ENCODE data around the gene MRPL48. TPM values are rescaled to one million over a fixed set of nuclear protein-coding genes. Genes with fewer than 3 reads are reported as not detected.

MRPL48 gene
- 10 to 100 TPM; 24.9 to 28.4 TPM for total RNA-seq
- polyA plus RNA-seq = 10 to 100 TPM; 73.7 to 85.1 TPM

DNA sequence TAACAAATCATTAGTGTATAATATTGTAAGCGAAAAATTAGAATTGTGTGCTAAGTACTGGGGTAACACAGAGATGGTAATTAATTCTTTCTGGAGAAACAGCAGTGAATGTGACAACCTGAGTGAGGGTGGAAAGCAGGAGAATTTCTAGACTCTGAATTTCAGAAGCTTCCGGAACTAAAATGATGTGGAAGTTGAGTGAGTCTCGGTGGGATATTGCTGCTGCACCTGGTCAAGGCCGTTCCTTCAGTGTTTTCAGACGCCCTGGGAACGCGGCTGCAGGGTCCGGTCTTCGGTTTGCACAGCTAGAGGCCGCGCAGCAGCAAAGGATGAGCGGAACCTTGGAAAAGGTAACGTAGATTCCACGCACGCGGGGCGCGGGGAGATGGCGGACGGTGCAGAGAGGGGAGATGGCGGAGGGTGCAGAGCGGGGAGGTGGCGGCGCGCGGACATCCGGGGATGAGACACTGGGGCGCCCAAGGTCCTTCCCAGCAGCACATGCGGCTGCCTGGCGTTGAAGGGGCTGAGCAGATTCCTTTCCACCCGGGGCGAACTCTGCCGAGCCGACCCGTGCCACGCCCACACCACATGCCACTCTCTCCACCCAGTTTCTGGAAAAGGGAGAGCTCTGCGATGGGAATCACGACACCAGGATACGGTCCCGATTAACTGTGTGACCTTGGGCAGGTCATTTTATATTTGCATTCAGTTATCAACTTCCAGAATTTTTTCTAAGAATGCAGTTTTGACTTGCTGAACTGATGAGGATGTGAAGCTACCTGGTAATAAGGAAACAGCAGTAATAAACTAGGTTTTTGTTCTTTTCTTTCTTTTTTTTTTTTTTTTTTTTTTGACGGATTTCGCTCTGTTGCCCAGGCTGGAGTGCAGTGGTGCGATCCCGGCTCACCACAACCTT, at the start of gene MRPL48:
Gene MRPL48, plus strand, starts transcription at position 232 of the 916 bp plus-strand sequence. Its CDS starts 98 bp downstream, at position 330.
- peak; percentile 87 to 90 (median 88) for DNase-seq
- Histone ChIP-seq H3K27ac (ENCODE audit: low read depth, low read length) (peak within 1 kb of the TSS; percentile 66), H3K4me1 (ENCODE audit: insufficient read depth, low read length) (peaks cover 18% of the 10 kb centered on the region), H3K36me3 (ENCODE audit: insufficient read depth, low read length) (no peaks in the 10 kb centered on the region), H3K4me3 (ENCODE audit: low read length in 2 of 2) (peak within 1 kb of the TSS; percentile 92 to 98), H3K9me3 (ENCODE audit: control insufficient read depth in 1 of 2, low read length in 2 of 2) (no peaks in the 10 kb centered on the region), H3K27me3 (ENCODE audit: insufficient read depth, low read length) (no peaks in the 10 kb centered on the region)
- peak within 1 kb of the TSS; percentile 97 to 99 (median 98) for H3K27ac Mint-ChIP-seq
- H3K27me3 Mint-ChIP-seq = peaks cover 0 to 3% of the 10 kb centered on the region in 2 donors
- H3K4me1 Mint-ChIP-seq = peaks cover 9 to 29% (median 20%) of the 10 kb centered on the region in 4 donors
- H3K9me3 Mint-ChIP-seq = no peaks in the 10 kb centered on the region
- peaks cover 0 to 14% of the 10 kb centered on the region in 2 donors for H3K36me3 Mint-ChIP-seq
- CTCF ChIA-PET (ENCODE audit: partially characterized antibody) = interaction anchor here (1.0 to 1.4 kb wide), 4 partner anchors 9 to 78 kb away, joined by 3 to 5 read pairs (median 4); partner anchors contain the start of gene RAB6A
- H3K4me3 Mint-ChIP-seq = peak within 1 kb of the TSS; percentile 96 to 100 (median 99)
- intact Hi-C loops (cut with micrococcal nuclease) = loop anchor here (1.0 kb wide), 2 partner anchors 9 to 27 kb away; partner anchors contain the start of gene RAB6A
- POLR2A ChIA-PET (ENCODE audit: partially characterized antibody) = interaction anchor here (1.1 to 3.0 kb wide), 8 partner anchors 9 to 383 kb away, joined by 3 to 56 read pairs (median 4); partner anchors contain the start of genes C2CD3, PPME1 and RAB6A

GRCh38 chr11:73743045-73743444, 44.6 kb upstream of the MRPL48 start:
- no peak for DNase-seq
- H3K9me3 ChIP-seq (ENCODE audit: control insufficient read depth in 1 of 2, low read length in 2 of 2) = no peaks in the 10 kb centered on the region
- no peaks in the 10 kb centered on the region for H3K9me3 Mint-ChIP-seq
- no peak overlapping the region for H3K4me3 ChIP-seq (ENCODE audit: low read length in 2 of 2)
- ChIA-PET CTCF (ENCODE audit: partially characterized antibody) (no interaction called here), POLR2A (ENCODE audit: partially characterized antibody) (interaction anchor here (2.4 kb wide), 1 partner anchor 18 kb away, joined by 6 read pairs; the partner anchor contains the start of gene RAB6A)
- no peaks in the 10 kb centered on the region for H3K27me3 Mint-ChIP-seq
- peaks cover 3% of the 10 kb centered on the region for H3K4me1 ChIP-seq (ENCODE audit: insufficient read depth, low read length)
- no peak overlapping the region for H3K4me3 Mint-ChIP-seq
- no peaks in the 10 kb centered on the region for H3K36me3 ChIP-seq (ENCODE audit: insufficient read depth, low read length)
- peaks cover 0 to 9% of the 10 kb centered on the region in 2 donors for H3K36me3 Mint-ChIP-seq
- H3K27ac Mint-ChIP-seq = peak overlapping the region in 1 of 7 donors; percentile 54
- intact Hi-C loops (cut with micrococcal nuclease) = no loop called here
- no peaks in the 10 kb centered on the region for H3K27me3 ChIP-seq (ENCODE audit: insufficient read depth, low read length)
- peaks cover 13 to 23% (median 20%) of the 10 kb centered on the region in 4 donors for H3K4me1 Mint-ChIP-seq
- H3K27ac ChIP-seq (ENCODE audit: low read depth, low read length) = no peak overlapping the region

- no peak overlapping the region for H3K4me3 ChIP-seq (ENCODE audit: low read length in 2 of 2)
- ChIA-PET POLR2A (ENCODE audit: partially characterized antibody) (interaction anchor here (1.5 kb wide), 1 partner anchor 9 kb away, joined by 4 read pairs; no protein-coding TSS in a partner anchor), CTCF (ENCODE audit: partially characterized antibody) (no interaction called here)
- intact Hi-C loops (cut with micrococcal nuclease) = no loop called here
- H3K36me3 ChIP-seq (ENCODE audit: insufficient read depth, low read length) = no peaks in the 10 kb centered on the region
- DNase-seq = no peak
- H3K27ac ChIP-seq (ENCODE audit: low read depth, low read length) = no peak overlapping the region
- H3K9me3 ChIP-seq (ENCODE audit: control insufficient read depth in 1 of 2, low read length in 2 of 2) = no peaks in the 10 kb centered on the region
- H3K27ac Mint-ChIP-seq = no peak overlapping the region
- peaks cover 21% of the 10 kb centered on the region for H3K4me1 ChIP-seq (ENCODE audit: insufficient read depth, low read length)
- peaks cover 27 to 50% (median 40%) of the 10 kb centered on the region in 4 donors for H3K4me1 Mint-ChIP-seq
- no peaks in the 10 kb centered on the region for H3K27me3 ChIP-seq (ENCODE audit: insufficient read depth, low read length)
- H3K27me3 Mint-ChIP-seq = no peaks in the 10 kb centered on the region
- H3K4me3 Mint-ChIP-seq = no peak overlapping the region
- H3K36me3 Mint-ChIP-seq = peaks cover 0 to 10% of the 10 kb centered on the region in 2 donors
- H3K9me3 Mint-ChIP-seq = no peaks in the 10 kb centered on the region
Observed at GRCh38 chr11:73746701-73747100, 41.0 kb upstream of the MRPL48 start.

DNA sequence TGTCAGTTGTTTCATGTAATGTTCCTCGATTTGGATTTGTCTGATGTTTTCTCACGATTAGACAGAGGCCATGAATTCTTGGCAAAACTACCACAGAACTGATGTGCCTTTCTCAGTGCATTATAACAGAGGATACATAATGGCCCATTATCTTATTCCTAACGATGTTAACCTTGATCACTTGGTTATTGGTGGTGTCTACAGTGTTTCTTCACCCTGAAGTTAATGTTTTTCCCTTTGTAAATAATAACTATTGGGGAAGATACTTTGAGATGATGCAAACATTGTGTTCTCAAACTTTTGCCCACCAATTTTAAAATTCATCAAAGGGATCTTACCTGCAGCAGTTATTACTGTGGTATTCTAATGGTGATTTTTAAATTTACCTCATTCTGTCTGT, 39.9 kb upstream of the MRPL48 start:
- POLR2A ChIA-PET (ENCODE audit: partially characterized antibody) = no interaction called here
- Histone ChIP-seq H3K27ac (ENCODE audit: low read depth, low read length) (no peak overlapping the region), H3K4me3 (ENCODE audit: low read length in 2 of 2) (no peak overlapping the region), H3K27me3 (ENCODE audit: insufficient read depth, low read length) (no peaks in the 10 kb centered on the region), H3K4me1 (ENCODE audit: insufficient read depth, low read length) (peaks cover 32% of the 10 kb centered on the region), H3K36me3 (ENCODE audit: insufficient read depth, low read length) (no peaks in the 10 kb centered on the region), H3K9me3 (ENCODE audit: control insufficient read depth in 1 of 2, low read length in 2 of 2) (no peaks in the 10 kb centered on the region)
- H3K4me3 Mint-ChIP-seq = no peak overlapping the region
- no peaks in the 10 kb centered on the region for H3K27me3 Mint-ChIP-seq
- peaks cover 34 to 59% (median 48%) of the 10 kb centered on the region in 4 donors for H3K4me1 Mint-ChIP-seq
- peak overlapping the region in 1 of 7 donors; percentile 68 for H3K27ac Mint-ChIP-seq
- no peaks in the 10 kb centered on the region for H3K9me3 Mint-ChIP-seq
- intact Hi-C loops (cut with micrococcal nuclease) = no loop called here
- CTCF ChIA-PET (ENCODE audit: partially characterized antibody) = interaction anchor here (1.0 kb wide), 1 partner anchor 21 kb away, joined by 4 read pairs; no protein-coding TSS in a partner anchor
- no peak for DNase-seq
- peaks cover 0 to 11% of the 10 kb centered on the region in 2 donors for H3K36me3 Mint-ChIP-seq

DNA sequence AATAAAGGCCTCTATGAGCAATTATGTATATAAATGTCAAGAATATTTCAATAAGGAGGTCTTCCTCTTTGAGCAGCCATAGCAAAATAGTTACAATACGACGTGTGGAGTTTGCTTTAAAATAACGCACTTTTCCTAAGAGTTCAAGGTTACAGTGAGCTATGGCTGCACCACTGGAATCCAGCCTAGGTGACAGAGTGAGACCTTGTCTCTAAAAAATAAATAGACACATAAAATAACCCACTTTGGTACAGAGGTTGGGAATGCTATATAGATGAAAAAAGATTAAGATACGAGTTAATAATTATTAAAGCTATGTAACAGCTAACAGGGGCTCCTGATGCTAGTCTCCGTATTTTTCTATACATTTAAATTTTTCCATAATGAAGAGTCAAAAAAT, 39.4 kb upstream of the MRPL48 start:
- Histone ChIP-seq H3K9me3 (ENCODE audit: control insufficient read depth in 1 of 2, low read length in 2 of 2) (no peaks in the 10 kb centered on the region), H3K27ac (ENCODE audit: low read depth, low read length) (no peak overlapping the region), H3K4me1 (ENCODE audit: insufficient read depth, low read length) (peaks cover 35% of the 10 kb centered on the region), H3K27me3 (ENCODE audit: insufficient read depth, low read length) (no peaks in the 10 kb centered on the region), H3K36me3 (ENCODE audit: insufficient read depth, low read length) (no peaks in the 10 kb centered on the region), H3K4me3 (ENCODE audit: low read length in 2 of 2) (no peak overlapping the region)
- Mint-ChIP-seq H3K4me3 (no peak overlapping the region), H3K9me3 (no peaks in the 10 kb centered on the region), H3K4me1 (peaks cover 34 to 58% (median 46%) of the 10 kb centered on the region in 4 donors), H3K27me3 (no peaks in the 10 kb centered on the region), H3K36me3 (peaks cover 0 to 9% of the 10 kb centered on the region in 2 donors), H3K27ac (no peak overlapping the region)
- intact Hi-C loops (cut with micrococcal nuclease) = no loop called here
- DNase-seq = no peak
- ChIA-PET POLR2A (ENCODE audit: partially characterized antibody) (interaction anchor here (1.1 kb wide), 1 partner anchor 12 kb away, joined by 3 read pairs; the partner anchor contains the start of gene RAB6A), CTCF (ENCODE audit: partially characterized antibody) (interaction anchor here (0.6 to 1.0 kb wide), 2 partner anchors 21 to 48 kb away, joined by 3 to 4 read pairs; no protein-coding TSS in a partner anchor)

DNA sequence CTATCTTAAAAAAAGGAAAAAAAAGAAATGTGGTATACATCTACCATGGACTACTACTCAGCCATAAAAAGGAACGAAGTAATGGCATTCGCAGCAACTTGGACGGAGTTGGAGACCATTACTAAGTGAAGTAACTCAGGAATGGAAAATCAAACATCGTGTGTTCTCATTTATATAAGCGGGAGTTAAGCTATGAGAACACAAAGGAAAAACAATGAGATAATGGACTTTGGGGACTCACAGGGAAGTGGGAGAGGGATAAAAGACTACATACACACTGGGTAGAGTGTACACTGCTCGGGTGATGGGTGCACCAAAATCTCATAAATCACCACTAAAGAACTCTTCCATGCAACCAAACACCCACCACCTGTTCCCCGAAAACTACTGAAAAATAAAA, 38.6 kb upstream of the MRPL48 start:
- H3K4me3 Mint-ChIP-seq = no peak overlapping the region
- no peak for DNase-seq
- Histone ChIP-seq H3K36me3 (ENCODE audit: insufficient read depth, low read length) (no peaks in the 10 kb centered on the region), H3K4me3 (ENCODE audit: low read length in 2 of 2) (no peak overlapping the region), H3K27ac (ENCODE audit: low read depth, low read length) (no peak overlapping the region), H3K9me3 (ENCODE audit: control insufficient read depth in 1 of 2, low read length in 2 of 2) (no peaks in the 10 kb centered on the region), H3K4me1 (ENCODE audit: insufficient read depth, low read length) (peaks cover 35% of the 10 kb centered on the region), H3K27me3 (ENCODE audit: insufficient read depth, low read length) (no peaks in the 10 kb centered on the region)
- H3K27ac Mint-ChIP-seq = peak overlapping the region in 1 of 7 donors; percentile 70
- H3K9me3 Mint-ChIP-seq = no peaks in the 10 kb centered on the region
- peaks cover 3 to 11% of the 10 kb centered on the region in 2 donors for H3K36me3 Mint-ChIP-seq
- ChIA-PET POLR2A (ENCODE audit: partially characterized antibody) (interaction anchor here (1.1 kb wide), 1 partner anchor 12 kb away, joined by 3 read pairs; the partner anchor contains the start of gene RAB6A), CTCF (ENCODE audit: partially characterized antibody) (interaction anchor here (1.1 kb wide), 1 partner anchor 10 kb away, joined by 3 read pairs; no protein-coding TSS in a partner anchor)
- H3K27me3 Mint-ChIP-seq = no peaks in the 10 kb centered on the region
- intact Hi-C loops (cut with micrococcal nuclease) = no loop called here
- H3K4me1 Mint-ChIP-seq = peaks cover 34 to 57% (median 46%) of the 10 kb centered on the region in 4 donors

DNA sequence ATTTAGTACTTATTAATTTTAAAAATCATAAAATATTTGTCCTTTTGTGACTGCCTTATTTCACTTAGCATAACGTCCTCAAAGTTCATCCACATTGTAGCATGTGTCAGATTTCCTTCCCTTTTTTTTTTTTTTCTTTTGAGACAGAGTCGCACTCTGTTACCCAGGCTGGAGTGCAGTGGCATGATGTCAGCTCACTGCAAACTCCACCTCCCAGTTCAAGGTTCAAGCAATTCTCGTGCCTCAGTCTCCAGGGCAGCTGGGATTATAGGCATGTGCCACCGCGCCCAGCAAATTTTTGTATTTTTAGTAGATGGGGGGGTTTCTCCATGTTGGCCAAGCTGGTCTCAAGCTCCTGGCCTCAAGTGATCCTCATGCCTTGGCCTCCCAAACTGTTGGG, 37.4 kb upstream of the MRPL48 start:
- Histone ChIP-seq H3K4me3 (ENCODE audit: low read length in 2 of 2) (no peak overlapping the region), H3K27me3 (ENCODE audit: insufficient read depth, low read length) (no peaks in the 10 kb centered on the region), H3K4me1 (ENCODE audit: insufficient read depth, low read length) (peaks cover 40% of the 10 kb centered on the region), H3K27ac (ENCODE audit: low read depth, low read length) (no peak overlapping the region), H3K36me3 (ENCODE audit: insufficient read depth, low read length) (no peaks in the 10 kb centered on the region), H3K9me3 (ENCODE audit: control insufficient read depth in 1 of 2, low read length in 2 of 2) (no peaks in the 10 kb centered on the region)
- H3K27ac Mint-ChIP-seq = peak overlapping the region in 1 of 7 donors; percentile 17
- ChIA-PET POLR2A (ENCODE audit: partially characterized antibody) (no interaction called here), CTCF (ENCODE audit: partially characterized antibody) (interaction anchor here (1.1 kb wide), 1 partner anchor 9 kb away, joined by 3 read pairs; no protein-coding TSS in a partner anchor)
- H3K4me1 Mint-ChIP-seq = peaks cover 32 to 62% (median 47%) of the 10 kb centered on the region in 4 donors
- H3K27me3 Mint-ChIP-seq = no peaks in the 10 kb centered on the region
- peaks cover 3 to 11% of the 10 kb centered on the region in 2 donors for H3K36me3 Mint-ChIP-seq
- DNase-seq = no peak
- no peak overlapping the region for H3K4me3 Mint-ChIP-seq
- intact Hi-C loops (cut with micrococcal nuclease) = no loop called here
- no peaks in the 10 kb centered on the region for H3K9me3 Mint-ChIP-seq
